ENCODE results near the gene KRT81. TPM values are rescaled to one million over a fixed set of nuclear protein-coding genes. Genes with fewer than 3 reads are reported as not detected.

The KRT81 gene
- total and polyA plus RNA-seq, 2 donors (not counting 1 experiment from before 2014, with no cell fraction given): not detected

GRCh38 chr12:52266514-52266913, 24.8 kb downstream of the KRT81 start:
- Histone ChIP-seq H3K4me2 (replicated peaks; ENCODE audit: low read depth, low read length, poor library complexity, severe bottlenecking) (no peak overlapping the region), H3K9ac (ENCODE audit: low read length) (no peak overlapping the region), H2AFZ (ENCODE audit: insufficient read depth, low read depth, low read length, poor library complexity, severe bottlenecking) (no peak overlapping the region), H3K27me3 (replicated peaks in 1 of 4; ENCODE audit: control extremely low read depth in 1 of 4, control insufficient read depth in 3 of 4, insufficient read depth in 4 of 4, low read length in 3 of 4) (peaks cover 0 to 15% (median 3%) of the 10 kb centered on the region in 4 experiments), H4K20me1 (ENCODE audit: control insufficient read depth, insufficient read depth, low read length, poor library complexity, severe bottlenecking) (no peaks in the 10 kb centered on the region), H3K79me2 (ENCODE audit: control insufficient read depth, insufficient read depth, low read length) (no peaks in the 10 kb centered on the region), H3K27ac (ENCODE audit: low read length in 2 of 2) (no peak overlapping the region), H3K4me3 (ENCODE audit: control extremely low read depth in 1 of 5, extremely low read depth in 1 of 5, insufficient read depth in 1 of 5, low read depth in 2 of 5, low read length in 4 of 5) (no peak overlapping the region), H3K4me1 (ENCODE audit: control insufficient read depth in 2 of 2, insufficient read depth in 2 of 2, low read length in 2 of 2) (no peaks in the 10 kb centered on the region), H3K36me3 (replicated peaks in 1 of 2; ENCODE audit: control extremely low read depth in 1 of 2, control insufficient read depth in 1 of 2, extremely low read depth in 1 of 2, insufficient read depth in 2 of 2, low read length in 1 of 2) (no peaks in the 10 kb centered on the region), H3K9me3 (ENCODE audit: control extremely low read depth in 1 of 3, control insufficient read depth in 2 of 3, insufficient read depth in 1 of 3, low read length in 2 of 3) (peaks cover 0 to 15% (median 0%) of the 10 kb centered on the region in 3 donors)
- ATAC-seq (ENCODE audit: low read depth) (no peak), DNase-seq (no peak)
- intact Hi-C loops (cut with micrococcal nuclease): no loop called here
- Mint-ChIP-seq H3K27ac (no peak overlapping the region), H3K4me3 (no peak overlapping the region), H3K27me3 (peaks cover 22% of the 10 kb centered on the region), H3K9me3 (ENCODE audit: insufficient read depth) (no peaks in the 10 kb centered on the region), H3K4me1 (no peaks in the 10 kb centered on the region)
- no peak for TF ChIP-seq CTCF (IDR thresholded peaks at IDR 0.05)
- TF ChIP-seq EZH2 (IDR thresholded peaks at IDR 0.05; ENCODE audit: borderline replicate concordance, insufficient read depth, low read depth, low read length, poor library complexity, severe bottlenecking): no peak
- ChIA-PET POLR2A (no interaction called here), CTCF (interaction anchor here (0.7 kb wide), 1 partner anchor 12 kb away, joined by 3 read pairs; no protein-coding TSS in a partner anchor)
- WGBS (ENCODE audit: insufficient coverage): 87% methylated on average over 2 of the region's 2 CpGs

GRCh38 chr12:52264435-52264825, 26.9 kb downstream of the KRT81 start:
- Histone ChIP-seq H3K27me3 (replicated peaks in 1 of 4; ENCODE audit: control extremely low read depth in 1 of 4, control insufficient read depth in 3 of 4, insufficient read depth in 4 of 4, low read length in 3 of 4) (peaks cover 0 to 25% (median 3%) of the 10 kb centered on the region in 4 experiments), H3K9ac (ENCODE audit: low read length) (no peak overlapping the region), H3K9me3 (ENCODE audit: control extremely low read depth in 1 of 3, control insufficient read depth in 2 of 3, insufficient read depth in 1 of 3, low read length in 2 of 3) (peaks cover 0 to 15% (median 0%) of the 10 kb centered on the region in 3 donors), H3K27ac (ENCODE audit: low read length in 2 of 2) (no peak overlapping the region), H3K79me2 (ENCODE audit: control insufficient read depth, insufficient read depth, low read length) (no peaks in the 10 kb centered on the region), H3K4me1 (ENCODE audit: control insufficient read depth in 2 of 2, insufficient read depth in 2 of 2, low read length in 2 of 2) (no peaks in the 10 kb centered on the region), H3K4me2 (replicated peaks; ENCODE audit: low read depth, low read length, poor library complexity, severe bottlenecking) (no peak overlapping the region), H2AFZ (ENCODE audit: insufficient read depth, low read depth, low read length, poor library complexity, severe bottlenecking) (no peak overlapping the region), H3K4me3 (ENCODE audit: control extremely low read depth in 1 of 5, extremely low read depth in 1 of 5, insufficient read depth in 1 of 5, low read depth in 2 of 5, low read length in 4 of 5) (no peak overlapping the region), H4K20me1 (ENCODE audit: control insufficient read depth, insufficient read depth, low read length, poor library complexity, severe bottlenecking) (no peaks in the 10 kb centered on the region), H3K36me3 (replicated peaks in 1 of 2; ENCODE audit: control extremely low read depth in 1 of 2, control insufficient read depth in 1 of 2, extremely low read depth in 1 of 2, insufficient read depth in 2 of 2, low read length in 1 of 2) (no peaks in the 10 kb centered on the region)
- Mint-ChIP-seq H3K27ac (no peak overlapping the region), H3K4me3 (no peak overlapping the region), H3K9me3 (ENCODE audit: insufficient read depth) (no peaks in the 10 kb centered on the region), H3K27me3 (peaks cover 32% of the 10 kb centered on the region), H3K4me1 (no peaks in the 10 kb centered on the region)
- intact Hi-C loops (cut with micrococcal nuclease): no loop called here
- ChIA-PET CTCF (no interaction called here), POLR2A (no interaction called here)
- ATAC-seq (ENCODE audit: low read depth) (no peak), DNase-seq (no peak)
- no peak for TF ChIP-seq EZH2 (IDR thresholded peaks at IDR 0.05; ENCODE audit: borderline replicate concordance, insufficient read depth, low read depth, low read length, poor library complexity, severe bottlenecking)
- TF ChIP-seq CTCF (IDR thresholded peaks at IDR 0.05): no peak
- 84% methylated on average over 2 of the region's 2 CpGs for WGBS (ENCODE audit: insufficient coverage)
